Nephron (organoid): ENCODE results near the gene COPG2.

ENCODE experiments used
- H3K27ac Mint-ChIP-seq, 3 experiments: 2 replicates each; pipeline ENCODE4 v1.8.0; 2020; ENCODE audit warnings: mixed read lengths in 3 of 3, mild to moderate bottlenecking in 2 of 3, moderate library complexity in 1 of 3
- H3K27me3 Mint-ChIP-seq: 2 replicates; pipeline ENCODE4 v1.8.0; 2021; ENCODE audit warnings: low read depth, mild to moderate bottlenecking, moderate library complexity, mixed read lengths
- H3K36me3 Mint-ChIP-seq: 2 replicates; pipeline ENCODE4 v1.8.0; 2020; ENCODE audit warnings: low read depth, mixed read lengths
- H3K4me1 Mint-ChIP-seq: 2 replicates; pipeline ENCODE4 v1.8.0; 2020; ENCODE audit warnings: mixed read lengths
- H3K4me3 Mint-ChIP-seq, 3 experiments: 2 replicates each; pipeline ENCODE4 v1.8.0; 2020; ENCODE audit warnings: mild to moderate bottlenecking in 3 of 3, mixed read lengths in 3 of 3, moderate library complexity in 2 of 3
- H3K9me3 Mint-ChIP-seq: 2 replicates; pipeline ENCODE4 v1.8.0; 2020; ENCODE audit warnings: mixed read lengths
- CTCF ChIP-seq, 3 experiments: fragments of 200-600 bp; sonication (generic); IDR thresholded peaks; one replicate each; pipeline ENCODE4 v1.5.0; 2021; ENCODE audit warnings: antibody characterized with exemption in 3 of 3; ENCODE audit not compliant: unreplicated experiment in 3 of 3

COPG2 gene

GRCh38 chr7:130683026-130683425 is 14.5 kb upstream of the COPG2 start:
- no peak for TF ChIP-seq CTCF (IDR thresholded peaks at IDR 0.05; ENCODE audit: unreplicated experiment in 3 of 3)
- no peaks in the 10 kb centered on the region for H3K4me1 Mint-ChIP-seq
- no peaks in the 10 kb centered on the region for H3K27me3 Mint-ChIP-seq

GRCh38 chr7:130674456-130674855 is 5.9 kb upstream of the COPG2 start:
- Mint-ChIP-seq H3K4me3 (no peak overlapping the region), H3K27ac (no peak overlapping the region), H3K36me3 (no peaks in the 10 kb centered on the region), H3K9me3 (no peaks in the 10 kb centered on the region), H3K4me1 (peaks cover 5% of the 10 kb centered on the region), H3K27me3 (no peaks in the 10 kb centered on the region)
- TF ChIP-seq CTCF (IDR thresholded peaks at IDR 0.05; ENCODE audit: unreplicated experiment in 3 of 3) = no peak

More at GRCh38 chr7:130683026-130683425, 14.5 kb upstream of the COPG2 start:
- Mint-ChIP-seq H3K36me3 (no peaks in the 10 kb centered on the region), H3K4me3 (no peak overlapping the region), H3K9me3 (no peaks in the 10 kb centered on the region), H3K27ac (no peak overlapping the region)

- Mint-ChIP-seq H3K27me3 (no peaks in the 10 kb centered on the region), H3K4me3 (no peak overlapping the region), H3K36me3 (no peaks in the 10 kb centered on the region), H3K9me3 (no peaks in the 10 kb centered on the region), H3K27ac (no peak overlapping the region), H3K4me1 (peaks cover 11% of the 10 kb centered on the region)
- TF ChIP-seq CTCF (IDR thresholded peaks at IDR 0.05; ENCODE audit: unreplicated experiment in 3 of 3) = no peak
Observed at GRCh38 chr7:130673066-130673465, 4.5 kb upstream of the COPG2 start.

GRCh38 chr7:130672146-130672545 is 3.6 kb upstream of the COPG2 start:
- no peaks in the 10 kb centered on the region for H3K9me3 Mint-ChIP-seq
- H3K4me3 Mint-ChIP-seq = peak overlapping the region in 2 of 3 experiments; percentile 5 to 20
- no peak for TF ChIP-seq CTCF (IDR thresholded peaks at IDR 0.05; ENCODE audit: unreplicated experiment in 3 of 3)
- H3K27me3 Mint-ChIP-seq = no peaks in the 10 kb centered on the region
- no peaks in the 10 kb centered on the region for H3K36me3 Mint-ChIP-seq
- peak overlapping the region in 1 of 3 experiments; percentile 12 for H3K27ac Mint-ChIP-seq
- peaks cover 19% of the 10 kb centered on the region for H3K4me1 Mint-ChIP-seq

GRCh38 chr7:130669085-130669700 is 645 bp upstream of the COPG2 start:
- Mint-ChIP-seq H3K9me3 (no peaks in the 10 kb centered on the region), H3K4me1 (peaks cover 21% of the 10 kb centered on the region), H3K4me3 (peak overlapping the region; percentile 90 to 96 (median 92)), H3K36me3 (peaks cover 10% of the 10 kb centered on the region), H3K27me3 (no peaks in the 10 kb centered on the region), H3K27ac (peak overlapping the region; percentile 91 to 97 (median 95))
- no peak for TF ChIP-seq CTCF (IDR thresholded peaks at IDR 0.05; ENCODE audit: unreplicated experiment in 3 of 3)

GRCh38 chr7:130667593-130668257 is 823 bp downstream of the COPG2 start:
- Mint-ChIP-seq H3K27ac (peak overlapping the region; percentile 78 to 90 (median 80)), H3K4me3 (peak overlapping the region; percentile 87 to 90 (median 87)), H3K9me3 (no peaks in the 10 kb centered on the region), H3K27me3 (no peaks in the 10 kb centered on the region), H3K4me1 (peaks cover 21% of the 10 kb centered on the region), H3K36me3 (peaks cover 13% of the 10 kb centered on the region)
- no peak for TF ChIP-seq CTCF (IDR thresholded peaks at IDR 0.05; ENCODE audit: unreplicated experiment in 3 of 3)
